ENCODE results near the gene HOXB8.

DNA sequence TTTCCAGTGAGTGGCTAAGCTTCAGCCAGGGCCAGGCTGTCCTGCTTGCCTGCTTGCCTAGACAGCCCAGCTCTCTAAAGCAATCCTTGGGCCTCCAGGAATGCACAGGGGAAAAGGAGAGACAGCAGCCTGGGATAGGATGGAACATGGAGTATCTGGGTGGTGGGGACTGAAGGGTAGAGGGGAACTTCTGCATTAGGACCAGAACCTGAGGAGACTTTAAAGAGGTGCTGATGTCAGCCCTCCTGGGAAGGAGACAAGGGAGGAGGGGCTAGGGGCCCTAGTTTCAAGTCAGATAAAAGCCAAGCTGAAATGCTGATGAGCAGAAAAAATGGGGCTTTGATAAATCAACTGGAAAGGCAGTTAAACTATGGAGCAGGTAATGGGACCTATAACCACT lies 6.1 kb downstream of the HOXB8 start:
- TF ChIP-seq, protein P1, sequence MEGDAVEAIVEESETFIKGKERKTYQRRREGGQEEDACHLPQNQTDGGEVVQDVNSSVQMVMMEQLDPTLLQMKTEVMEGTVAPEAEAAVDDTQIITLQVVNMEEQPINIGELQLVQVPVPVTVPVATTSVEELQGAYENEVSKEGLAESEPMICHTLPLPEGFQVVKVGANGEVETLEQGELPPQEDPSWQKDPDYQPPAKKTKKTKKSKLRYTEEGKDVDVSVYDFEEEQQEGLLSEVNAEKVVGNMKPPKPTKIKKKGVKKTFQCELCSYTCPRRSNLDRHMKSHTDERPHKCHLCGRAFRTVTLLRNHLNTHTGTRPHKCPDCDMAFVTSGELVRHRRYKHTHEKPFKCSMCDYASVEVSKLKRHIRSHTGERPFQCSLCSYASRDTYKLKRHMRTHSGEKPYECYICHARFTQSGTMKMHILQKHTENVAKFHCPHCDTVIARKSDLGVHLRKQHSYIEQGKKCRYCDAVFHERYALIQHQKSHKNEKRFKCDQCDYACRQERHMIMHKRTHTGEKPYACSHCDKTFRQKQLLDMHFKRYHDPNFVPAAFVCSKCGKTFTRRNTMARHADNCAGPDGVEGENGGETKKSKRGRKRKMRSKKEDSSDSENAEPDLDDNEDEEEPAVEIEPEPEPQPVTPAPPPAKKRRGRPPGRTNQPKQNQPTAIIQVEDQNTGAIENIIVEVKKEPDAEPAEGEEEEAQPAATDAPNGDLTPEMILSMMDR (conservative IDR thresholded peaks at IDR 0.05; ENCODE audit: low read depth in 2 of 2): no peak
- TF ChIP-seq, protein P2, sequence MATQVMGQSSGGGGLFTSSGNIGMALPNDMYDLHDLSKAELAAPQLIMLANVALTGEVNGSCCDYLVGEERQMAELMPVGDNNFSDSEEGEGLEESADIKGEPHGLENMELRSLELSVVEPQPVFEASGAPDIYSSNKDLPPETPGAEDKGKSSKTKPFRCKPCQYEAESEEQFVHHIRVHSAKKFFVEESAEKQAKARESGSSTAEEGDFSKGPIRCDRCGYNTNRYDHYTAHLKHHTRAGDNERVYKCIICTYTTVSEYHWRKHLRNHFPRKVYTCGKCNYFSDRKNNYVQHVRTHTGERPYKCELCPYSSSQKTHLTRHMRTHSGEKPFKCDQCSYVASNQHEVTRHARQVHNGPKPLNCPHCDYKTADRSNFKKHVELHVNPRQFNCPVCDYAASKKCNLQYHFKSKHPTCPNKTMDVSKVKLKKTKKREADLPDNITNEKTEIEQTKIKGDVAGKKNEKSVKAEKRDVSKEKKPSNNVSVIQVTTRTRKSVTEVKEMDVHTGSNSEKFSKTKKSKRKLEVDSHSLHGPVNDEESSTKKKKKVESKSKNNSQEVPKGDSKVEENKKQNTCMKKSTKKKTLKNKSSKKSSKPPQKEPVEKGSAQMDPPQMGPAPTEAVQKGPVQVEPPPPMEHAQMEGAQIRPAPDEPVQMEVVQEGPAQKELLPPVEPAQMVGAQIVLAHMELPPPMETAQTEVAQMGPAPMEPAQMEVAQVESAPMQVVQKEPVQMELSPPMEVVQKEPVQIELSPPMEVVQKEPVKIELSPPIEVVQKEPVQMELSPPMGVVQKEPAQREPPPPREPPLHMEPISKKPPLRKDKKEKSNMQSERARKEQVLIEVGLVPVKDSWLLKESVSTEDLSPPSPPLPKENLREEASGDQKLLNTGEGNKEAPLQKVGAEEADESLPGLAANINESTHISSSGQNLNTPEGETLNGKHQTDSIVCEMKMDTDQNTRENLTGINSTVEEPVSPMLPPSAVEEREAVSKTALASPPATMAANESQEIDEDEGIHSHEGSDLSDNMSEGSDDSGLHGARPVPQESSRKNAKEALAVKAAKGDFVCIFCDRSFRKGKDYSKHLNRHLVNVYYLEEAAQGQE (IDR thresholded peaks at IDR 0.05; ENCODE audit: unreplicated experiment): no peak
- TF ChIP-seq POLR2AphosphoS5 (IDR thresholded peaks at IDR 0.05; ENCODE audit: low read depth): no peak
- TF ChIP-seq NANOG (IDR thresholded peaks at IDR 0.05; ENCODE audit: borderline replicate concordance): no peak
- TF ChIP-seq EZH2phosphoT487 (IDR thresholded peaks at IDR 0.05; ENCODE audit: unreplicated experiment): no peak
